Measurements from ENCODE around the gene UPF1. TPM values are rescaled to one million over a fixed set of nuclear protein-coding genes. Genes with fewer than 3 reads are reported as not detected.
"Not testable (repeated sequence)": the region's sequence is repeated elsewhere in the genome, so short reads cannot be mapped to it uniquely, and the experiment has no call there.

UPF1 gene
- total and polyA plus RNA-seq, 10 donors = 31.2 to 161 (median 84.4) TPM

DNA sequence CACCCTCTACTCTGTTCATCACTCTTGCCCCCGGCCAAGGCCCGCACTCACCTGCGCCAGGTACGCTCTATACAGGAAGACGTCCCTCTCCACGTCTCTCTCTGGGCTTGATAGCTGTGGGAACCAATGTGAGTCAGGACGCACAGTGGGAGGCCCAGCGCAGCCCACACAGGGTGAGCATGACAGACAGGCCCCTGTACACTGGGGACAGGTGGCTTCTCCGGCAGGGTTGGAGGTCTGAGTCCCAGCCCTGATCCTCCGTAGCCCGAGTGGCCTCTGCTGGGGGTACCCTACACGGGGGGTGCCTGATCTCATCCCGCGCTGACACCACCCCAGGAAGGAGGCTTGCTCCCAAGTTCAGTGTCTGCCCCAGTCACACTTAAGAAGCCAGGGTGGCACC is 81.2 kb downstream of the UPF1 start:
- H3K36me3 ChIP-seq = peaks cover 0 to 91% (median 63%) of the 10 kb centered on the region in 6 donors
- intact Hi-C loops (cut with DNase I; ENCODE audit: low total_unique reads) = no loop called here
- no peak for DNase-seq
- peaks cover 7 to 55% (median 41%) of the 10 kb centered on the region in 6 donors for H3K4me1 ChIP-seq
- no peaks in the 10 kb centered on the region for H3K9me3 ChIP-seq
- no peaks in the 10 kb centered on the region for H3K27me3 ChIP-seq (replicated peaks in 1 of 7)
- 95 to 98% (median 96%) methylated on average over 8 to 14 of the region's 14 CpGs for WGBS, 5 donors
- H3K27ac ChIP-seq = no peak overlapping the region
- peak in 1 of 3 donors; percentile 34 for TF ChIP-seq POLR2AphosphoS5 (IDR thresholded peaks at IDR 0.05)
- TF ChIP-seq, protein P1, sequence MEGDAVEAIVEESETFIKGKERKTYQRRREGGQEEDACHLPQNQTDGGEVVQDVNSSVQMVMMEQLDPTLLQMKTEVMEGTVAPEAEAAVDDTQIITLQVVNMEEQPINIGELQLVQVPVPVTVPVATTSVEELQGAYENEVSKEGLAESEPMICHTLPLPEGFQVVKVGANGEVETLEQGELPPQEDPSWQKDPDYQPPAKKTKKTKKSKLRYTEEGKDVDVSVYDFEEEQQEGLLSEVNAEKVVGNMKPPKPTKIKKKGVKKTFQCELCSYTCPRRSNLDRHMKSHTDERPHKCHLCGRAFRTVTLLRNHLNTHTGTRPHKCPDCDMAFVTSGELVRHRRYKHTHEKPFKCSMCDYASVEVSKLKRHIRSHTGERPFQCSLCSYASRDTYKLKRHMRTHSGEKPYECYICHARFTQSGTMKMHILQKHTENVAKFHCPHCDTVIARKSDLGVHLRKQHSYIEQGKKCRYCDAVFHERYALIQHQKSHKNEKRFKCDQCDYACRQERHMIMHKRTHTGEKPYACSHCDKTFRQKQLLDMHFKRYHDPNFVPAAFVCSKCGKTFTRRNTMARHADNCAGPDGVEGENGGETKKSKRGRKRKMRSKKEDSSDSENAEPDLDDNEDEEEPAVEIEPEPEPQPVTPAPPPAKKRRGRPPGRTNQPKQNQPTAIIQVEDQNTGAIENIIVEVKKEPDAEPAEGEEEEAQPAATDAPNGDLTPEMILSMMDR (IDR thresholded peaks at IDR 0.05 in 8 of 11, conservative IDR thresholded peaks at IDR 0.05 in 3 of 11) = no peak
- H3K4me3 ChIP-seq = no peak overlapping the region

DNA sequence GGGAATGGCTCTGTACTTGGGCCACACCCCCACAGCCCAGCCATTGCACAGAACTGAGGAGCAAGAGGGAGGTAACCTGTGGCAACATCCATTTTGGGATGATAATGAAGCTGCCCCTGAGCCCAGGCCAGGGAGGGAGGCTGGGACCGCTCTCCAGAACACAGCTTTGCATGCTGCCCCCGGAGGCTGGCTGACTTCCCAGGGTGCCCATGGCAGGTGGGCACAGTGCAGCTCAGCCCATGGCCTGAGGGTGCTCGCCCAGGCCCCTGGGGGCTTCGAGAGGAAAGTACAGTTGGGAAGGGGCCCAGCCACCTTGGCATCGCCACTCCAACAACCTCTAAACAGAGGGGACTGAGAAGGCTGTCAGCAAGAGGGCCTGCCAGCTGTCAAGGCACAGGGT is 81.7 kb downstream of the UPF1 start:
- H3K27ac ChIP-seq = no peak overlapping the region
- peaks cover 12 to 60% (median 47%) of the 10 kb centered on the region in 6 donors for H3K4me1 ChIP-seq
- TF ChIP-seq POLR2AphosphoS5 (IDR thresholded peaks at IDR 0.05) (peak in 1 of 3 donors; percentile 7), POLR2A (IDR thresholded peaks at IDR 0.05) (no peak)
- TF ChIP-seq, protein P1 (IDR thresholded peaks at IDR 0.05 in 8 of 11, conservative IDR thresholded peaks at IDR 0.05 in 3 of 11) = no peak
- H3K9me3 ChIP-seq = no peaks in the 10 kb centered on the region
- no peak for DNase-seq
- H3K36me3 ChIP-seq = peaks cover 0 to 85% (median 59%) of the 10 kb centered on the region in 6 donors
- H3K27me3 ChIP-seq (replicated peaks in 1 of 7) = no peaks in the 10 kb centered on the region
- 91 to 98% (median 95%) methylated on average over 5 of the region's 5 CpGs; no CpG with 5 or more reads in 1 of the 5 donors for WGBS, 5 donors
- no peak overlapping the region for H3K4me3 ChIP-seq
- intact Hi-C loops (cut with DNase I; ENCODE audit: low total_unique reads) = no loop called here

DNA sequence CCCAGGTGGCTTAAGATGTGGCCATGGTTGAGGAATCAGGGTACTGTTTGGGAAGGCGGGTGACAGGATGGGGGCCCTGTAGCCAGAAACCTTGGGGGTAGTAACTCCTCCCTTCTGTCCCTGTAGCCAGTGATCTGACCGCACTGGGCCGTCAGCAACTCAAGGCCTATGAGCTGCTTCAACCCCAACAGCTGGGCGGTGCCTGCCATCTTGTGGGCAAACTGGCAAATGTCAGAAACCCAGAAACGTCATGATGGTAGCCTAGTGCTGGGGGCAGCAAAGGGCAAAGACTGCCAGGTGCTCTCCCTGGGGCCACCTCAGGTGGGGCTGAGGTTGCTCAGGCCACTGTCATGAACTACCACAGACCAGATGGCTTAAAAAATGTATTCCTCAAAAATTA is 83.9 kb downstream of the UPF1 start:
- Histone ChIP-seq H3K36me3 (peaks cover 0 to 66% (median 43%) of the 10 kb centered on the region in 6 donors), H3K27me3 (replicated peaks in 1 of 7) (no peaks in the 10 kb centered on the region), H3K4me1 (peaks cover 23 to 73% (median 59%) of the 10 kb centered on the region in 6 donors), H3K4me3 (no peak overlapping the region), H3K27ac (no peak overlapping the region), H3K9me3 (no peaks in the 10 kb centered on the region)
- WGBS, 5 donors = 47 to 60% (median 57%) methylated on average over 2 to 5 of the region's 5 CpGs
- no peak for TF ChIP-seq POLR2AphosphoS5 (IDR thresholded peaks at IDR 0.05)
- TF ChIP-seq, protein P1 (IDR thresholded peaks at IDR 0.05 in 8 of 11, conservative IDR thresholded peaks at IDR 0.05 in 3 of 11) = peak in 5 of 11 experiments; percentile 17 to 46 (median 40)
- intact Hi-C loops (cut with DNase I; ENCODE audit: low total_unique reads) = no loop called here
- peak; percentile 84 for DNase-seq

DNA sequence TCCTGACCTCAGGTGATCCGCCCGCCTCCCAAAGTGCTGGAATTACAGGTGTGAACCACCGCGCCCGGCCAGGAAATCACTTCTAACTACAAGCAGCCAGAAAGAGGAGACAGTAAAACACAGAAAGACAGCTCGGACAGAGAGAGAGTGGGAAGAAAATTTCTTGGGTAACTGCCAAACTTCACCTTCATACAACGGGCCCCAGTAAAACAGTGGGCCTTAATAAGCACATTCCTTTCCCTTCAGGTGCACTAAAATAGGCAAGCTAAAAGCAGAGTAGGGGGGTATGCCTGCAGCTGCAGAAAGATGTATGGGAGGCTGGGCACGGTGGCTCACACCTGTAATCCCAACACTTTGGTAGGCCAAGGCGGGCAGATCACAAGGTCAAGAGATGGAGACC is 85.8 kb downstream of the UPF1 start:
- intact Hi-C loops (cut with DNase I; ENCODE audit: low total_unique reads); H3K27ac ChIP-seq; H3K9me3 ChIP-seq; H3K27me3 ChIP-seq (replicated peaks in 1 of 7); DNase-seq: not testable (repeated sequence)
- Histone ChIP-seq H3K4me3 (peak overlapping the region in 3 of 8 donors; percentile 79 to 96 (median 87)), H3K4me1 (peaks cover 26 to 84% (median 69%) of the 10 kb centered on the region in 6 donors), H3K36me3 (peaks cover 0 to 66% (median 40%) of the 10 kb centered on the region in 6 donors)
- 84 to 91% (median 89%) methylated on average over 9 of the region's 9 CpGs for WGBS, 5 donors

Other genes with a start within 250 kb of the UPF1 start
- 100 to 1,000 TPM in 1 of 7 donors, 10 to 100 TPM in 6; 65.4 to 103 (median 78.7) TPM for gene REX1BD, start 243.2 kb upstream of the UPF1 start, total RNA-seq
- 100 to 1,000 TPM; 127 to 182 (median 160) TPM for gene REX1BD, start 243.2 kb upstream of the UPF1 start, polyA plus RNA-seq
- gene CRLF1, start 225.2 kb upstream of the UPF1 start, total RNA-seq = 1 to 10 TPM in 4 of 7 donors, under 1 TPM in 2, not detected in 1; 0.20 to 7.0 (median 1.1) TPM
- 1 to 10 TPM; 5.2 to 8.0 (median 6.3) TPM for gene CRLF1, start 225.2 kb upstream of the UPF1 start, polyA plus RNA-seq
- under 1 TPM in 2 of 7 donors, not detected in 5; 0.28 to 0.49 TPM for gene TMEM59L, start 219.1 kb upstream of the UPF1 start, total RNA-seq
- under 1 TPM; 0.15 to 0.74 (median 0.50) TPM for gene TMEM59L, start 219.1 kb upstream of the UPF1 start, polyA plus RNA-seq
- 10 to 100 TPM in 4 of 7 donors, 1 to 10 TPM in 3; 4.4 to 23.1 (median 10.3) TPM for gene KLHL26, start 194.9 kb upstream of the UPF1 start, total RNA-seq
- gene KLHL26, start 194.9 kb upstream of the UPF1 start, polyA plus RNA-seq = 1 to 10 TPM; 1.7 to 3.5 (median 2.2) TPM
- 10 to 100 TPM in 3 of 7 donors, 1 to 10 TPM in 4; 4.7 to 15.7 (median 8.8) TPM for gene CRTC1, start 148.3 kb upstream of the UPF1 start, total RNA-seq
- 10 to 100 TPM in 1 of 3 donors, 1 to 10 TPM in 2; 3.1 to 11.3 (median 6.4) TPM for gene CRTC1, start 148.3 kb upstream of the UPF1 start, polyA plus RNA-seq
- gene COMP, start 40.7 kb upstream of the UPF1 start, total RNA-seq = not detected
- 1 to 10 TPM in 1 of 3 donors, under 1 TPM in 2; 0.04 to 1.0 (median 0.13) TPM for gene COMP, start 40.7 kb upstream of the UPF1 start, polyA plus RNA-seq
- under 1 TPM in 4 of 7 donors, not detected in 3; 0.16 to 0.50 (median 0.40) TPM for gene CERS1, start 64.2 kb downstream of the UPF1 start, total RNA-seq
- gene CERS1, start 64.2 kb downstream of the UPF1 start, polyA plus RNA-seq = under 1 TPM in 2 of 3 donors, not detected in 1; 0.06 to 0.45 TPM
- 100 to 1,000 TPM; 135 to 261 (median 158) TPM for gene COPE, start 87.4 kb downstream of the UPF1 start, total RNA-seq
- gene COPE, start 87.4 kb downstream of the UPF1 start, polyA plus RNA-seq = 100 to 1,000 TPM; 164 to 248 (median 196) TPM
- gene DDX49, start 87.8 kb downstream of the UPF1 start, total RNA-seq = 10 to 100 TPM; 31.0 to 42.6 (median 34.8) TPM
- gene DDX49, start 87.8 kb downstream of the UPF1 start, polyA plus RNA-seq = 10 to 100 TPM; 37.4 to 48.0 (median 38.7) TPM
- 100 to 1,000 TPM in 2 of 7 donors, 10 to 100 TPM in 5; 23.0 to 197 (median 80.0) TPM for gene HOMER3, start 109.3 kb downstream of the UPF1 start, total RNA-seq
- 100 to 1,000 TPM in 2 of 3 donors, 10 to 100 TPM in 1; 22.4 to 279 (median 148) TPM for gene HOMER3, start 109.3 kb downstream of the UPF1 start, polyA plus RNA-seq
- gene SUGP2, start 201.6 kb downstream of the UPF1 start, total RNA-seq = 100 to 1,000 TPM in 2 of 7 donors, 10 to 100 TPM in 5; 55.7 to 109 (median 79.1) TPM
- gene SUGP2, start 201.6 kb downstream of the UPF1 start, polyA plus RNA-seq = 100 to 1,000 TPM in 2 of 3 donors, 10 to 100 TPM in 1; 54.5 to 127 (median 106) TPM
- gene ARMC6, start 201.6 kb downstream of the UPF1 start, total RNA-seq = 10 to 100 TPM; 17.2 to 27.4 (median 18.7) TPM
- 10 to 100 TPM; 25.8 to 29.0 (median 28.5) TPM for gene ARMC6, start 201.6 kb downstream of the UPF1 start, polyA plus RNA-seq
- gene SLC25A42, start 232.0 kb downstream of the UPF1 start, total RNA-seq = 10 to 100 TPM; 12.5 to 25.3 (median 16.8) TPM
- 10 to 100 TPM in 2 of 3 donors, 1 to 10 TPM in 1; 9.7 to 11.6 (median 10.6) TPM for gene SLC25A42, start 232.0 kb downstream of the UPF1 start, polyA plus RNA-seq

Measured in spleen (tissue), 11 donors.